DOHH2 (cell line): ENCODE results near the gene ACTR2.

Source experiments
- H3F3A ChIP-seq: fragments of 200-600 bp; sonication (generic), shearing (Covaris generic); 2 replicates; pipeline ENCODE4 v1.6.0; 2016; ENCODE audit warnings: antibody characterized with exemption, mild to moderate bottlenecking; ENCODE audit not compliant: control insufficient read depth, insufficient read depth
- H3K27ac ChIP-seq: fragments of 200-600 bp; sonication (generic); 2 replicates; pipeline ENCODE4 v1.5.1; 2014; ENCODE audit warnings: low read depth, mild to moderate bottlenecking, low read length, moderate library complexity
- H3K27me3 ChIP-seq: fragments of 200-600 bp; sonication (generic); 2 replicates; pipeline ENCODE4 v1.6.1; 2014; ENCODE audit warnings: mild to moderate bottlenecking, low read length, mixed read lengths; ENCODE audit not compliant: control insufficient read depth
- H3K36me3 ChIP-seq: fragments of 200-600 bp; sonication (generic); 2 replicates; pipeline ENCODE4 v1.6.1; 2014; ENCODE audit warnings: mild to moderate bottlenecking, low read length, moderate library complexity, mixed read lengths; ENCODE audit not compliant: control insufficient read depth
- H3K4me1 ChIP-seq: fragments of 200-600 bp; sonication (generic); 2 replicates; pipeline ENCODE4 v1.6.1; 2014; ENCODE audit warnings: mild to moderate bottlenecking, low read length, mixed read lengths; ENCODE audit not compliant: control insufficient read depth
- H3K4me2 ChIP-seq: fragments of 200-600 bp; sonication (generic); 2 replicates; pipeline ENCODE4 v1.6.0; 2014; ENCODE audit warnings: mild to moderate bottlenecking, low read length, moderate library complexity
- H3K4me3 ChIP-seq: fragments of 200-600 bp; sonication (generic); 2 replicates; pipeline ENCODE4 v1.5.1; 2014; ENCODE audit warnings: mild to moderate bottlenecking, low read length, mixed read lengths
- H3K79me2 ChIP-seq: fragments of 200-600 bp; sonication (generic); 2 replicates; pipeline ENCODE4 v1.6.1; 2014; ENCODE audit warnings: mild to moderate bottlenecking, low read length, mixed read lengths; ENCODE audit not compliant: control insufficient read depth
- H3K9me2 ChIP-seq: fragments of 200-600 bp; sonication (generic); replicated peaks from 2 replicates; pipeline ENCODE4 v1.6.1; 2014; ENCODE audit warnings: mild to moderate bottlenecking, low read length, mixed read lengths; ENCODE audit not compliant: control insufficient read depth
- H3K9me3 ChIP-seq: fragments of 200-600 bp; sonication (generic); 2 replicates; pipeline ENCODE4 v1.6.1; 2014; ENCODE audit warnings: antibody characterized with exemption, low read length, mixed read lengths; ENCODE audit not compliant: control insufficient read depth, insufficient read depth
- H4K20me1 ChIP-seq: fragments of 200-600 bp; sonication (generic); 2 replicates; pipeline ENCODE4 v1.6.0; 2014; ENCODE audit warnings: low read depth, mild to moderate bottlenecking, antibody characterized with exemption, low read length, moderate library complexity; ENCODE audit not compliant: control insufficient read depth, insufficient read depth
- EZH2phosphoT487 ChIP-seq: fragments of 200-600 bp; sonication (generic); IDR thresholded peaks from 2 replicates; pipeline ENCODE4 v1.6.1; 2017; ENCODE audit warnings: borderline replicate concordance, mild to moderate bottlenecking, antibody characterized with exemption, low read length, moderate library complexity, mixed read lengths
- TF ChIP-seq, protein P1 (sequence below): fragments of 200-600 bp; sonication (generic); IDR thresholded peaks from one replicate; pipeline ENCODE4 v1.5.1; 2014; ENCODE audit warnings: antibody characterized with exemption, mild to moderate bottlenecking, low read depth, low read length; ENCODE audit not compliant: poor library complexity, severe bottlenecking

ACTR2 gene

DNA sequence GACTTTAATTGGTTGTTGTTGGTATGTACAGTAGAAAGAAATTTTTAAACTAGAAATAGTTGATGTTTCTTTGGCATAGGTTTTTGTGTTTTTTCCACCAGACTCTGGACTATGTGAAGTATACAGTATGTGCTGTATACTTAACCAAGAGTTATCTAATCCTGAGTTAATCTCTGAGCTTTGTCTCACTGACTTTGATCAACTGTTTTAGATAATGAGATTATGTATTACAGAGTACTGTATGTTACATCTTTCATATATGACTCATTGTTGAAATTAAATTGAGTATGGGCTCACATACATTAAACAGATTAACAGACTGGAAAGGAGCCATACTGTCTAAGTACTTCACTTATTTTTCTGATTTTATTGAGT is 38.0 kb downstream of the ACTR2 start:
- H3F3A ChIP-seq, result peaks cover 18% of the 10 kb centered on the region
- H3K36me3 ChIP-seq, result peaks cover 86% of the 10 kb centered on the region
- no peak overlapping the region for H3K4me3 ChIP-seq
- TF ChIP-seq, protein P1, sequence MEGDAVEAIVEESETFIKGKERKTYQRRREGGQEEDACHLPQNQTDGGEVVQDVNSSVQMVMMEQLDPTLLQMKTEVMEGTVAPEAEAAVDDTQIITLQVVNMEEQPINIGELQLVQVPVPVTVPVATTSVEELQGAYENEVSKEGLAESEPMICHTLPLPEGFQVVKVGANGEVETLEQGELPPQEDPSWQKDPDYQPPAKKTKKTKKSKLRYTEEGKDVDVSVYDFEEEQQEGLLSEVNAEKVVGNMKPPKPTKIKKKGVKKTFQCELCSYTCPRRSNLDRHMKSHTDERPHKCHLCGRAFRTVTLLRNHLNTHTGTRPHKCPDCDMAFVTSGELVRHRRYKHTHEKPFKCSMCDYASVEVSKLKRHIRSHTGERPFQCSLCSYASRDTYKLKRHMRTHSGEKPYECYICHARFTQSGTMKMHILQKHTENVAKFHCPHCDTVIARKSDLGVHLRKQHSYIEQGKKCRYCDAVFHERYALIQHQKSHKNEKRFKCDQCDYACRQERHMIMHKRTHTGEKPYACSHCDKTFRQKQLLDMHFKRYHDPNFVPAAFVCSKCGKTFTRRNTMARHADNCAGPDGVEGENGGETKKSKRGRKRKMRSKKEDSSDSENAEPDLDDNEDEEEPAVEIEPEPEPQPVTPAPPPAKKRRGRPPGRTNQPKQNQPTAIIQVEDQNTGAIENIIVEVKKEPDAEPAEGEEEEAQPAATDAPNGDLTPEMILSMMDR, result no peak
- no peak for TF ChIP-seq EZH2phosphoT487
- no peaks in the 10 kb centered on the region for H3K27me3 ChIP-seq
- no peak overlapping the region for H3K27ac ChIP-seq
- no peak overlapping the region for H3K4me2 ChIP-seq
- no peaks in the 10 kb centered on the region for H3K9me3 ChIP-seq
- H3K4me1 ChIP-seq, result peaks cover 3% of the 10 kb centered on the region; the same call in 1 of the 2 replicates
- no peaks in the 10 kb centered on the region for H3K9me2 ChIP-seq
- peaks cover 3% of the 10 kb centered on the region for H4K20me1 ChIP-seq
- peaks cover 14% of the 10 kb centered on the region for H3K79me2 ChIP-seq

DNA sequence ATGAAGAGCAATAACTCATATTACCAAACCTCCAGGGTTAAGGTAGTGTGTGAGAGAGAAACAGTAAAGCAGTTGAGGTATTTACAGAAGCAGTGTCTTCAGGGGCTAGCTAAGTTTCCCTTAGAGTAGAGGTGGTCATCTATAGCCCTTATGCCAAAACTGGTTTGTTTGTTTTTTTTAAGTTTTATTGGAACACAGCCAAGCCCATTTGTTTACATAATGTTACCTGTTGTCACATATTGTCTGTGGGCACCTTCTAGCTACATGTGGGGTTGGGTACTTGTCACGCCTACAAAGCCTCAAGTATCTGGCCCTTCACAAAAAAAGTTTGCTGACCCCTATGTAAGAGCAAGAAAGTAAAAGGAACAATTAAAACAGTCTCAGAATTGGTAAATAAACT is 39.4 kb downstream of the ACTR2 start:
- Histone ChIP-seq H3K79me2 (0 out of 2 replicates have a peak, but pooled peaks cover 6% of the 10 kb centered on the region), H3K27me3 (no peaks in the 10 kb centered on the region), H4K20me1 (peaks cover 3% of the 10 kb centered on the region), H3F3A (peaks cover 15% of the 10 kb centered on the region), H3K9me2 (no peaks in the 10 kb centered on the region), H3K4me1 (peaks cover 3% of the 10 kb centered on the region; the same call in 1 of the 2 replicates), H3K4me3 (no peak overlapping the region), H3K36me3 (peaks cover 85% of the 10 kb centered on the region), H3K9me3 (no peaks in the 10 kb centered on the region), H3K4me2 (no peak overlapping the region), H3K27ac (no peak overlapping the region)
- TF ChIP-seq, protein P1, result no peak
- TF ChIP-seq EZH2phosphoT487, result no peak

DNA sequence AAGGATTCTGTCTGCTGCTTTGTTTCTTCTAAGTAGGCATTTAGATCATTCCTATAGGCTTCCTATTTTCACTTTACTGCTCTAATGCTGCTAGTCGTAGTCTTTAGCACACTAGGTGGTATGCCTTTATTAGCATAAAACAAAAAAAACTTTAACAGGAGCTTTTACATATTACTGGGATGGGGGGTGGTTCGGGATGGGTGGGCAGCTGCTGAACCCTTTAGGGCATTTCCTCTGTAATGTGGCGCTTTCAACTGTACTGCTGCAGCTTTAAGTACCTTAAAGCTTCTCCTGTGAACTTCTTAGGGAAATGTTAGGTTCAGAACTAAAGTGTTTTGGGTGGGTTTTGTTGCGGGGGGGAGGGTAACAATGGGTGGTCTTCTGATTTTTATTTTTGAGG is 41.3 kb downstream of the ACTR2 start:
- Histone ChIP-seq H3K36me3 (peaks cover 84% of the 10 kb centered on the region), H3K27ac (no peak overlapping the region)

More for the DNA sequence above, 41.3 kb downstream of the ACTR2 start:
- Histone ChIP-seq H3K79me2 (0 out of 2 replicates have a peak, but pooled peaks cover 6% of the 10 kb centered on the region), H3K4me2 (no peak overlapping the region), H3K9me3 (no peaks in the 10 kb centered on the region), H3K27me3 (no peaks in the 10 kb centered on the region), H3K9me2 (no peaks in the 10 kb centered on the region), H3K4me3 (no peak overlapping the region), H3F3A (peaks cover 15% of the 10 kb centered on the region), H3K4me1 (peaks cover 3% of the 10 kb centered on the region; the same call in 1 of the 2 replicates), H4K20me1 (peaks cover 3% of the 10 kb centered on the region)
- TF ChIP-seq, protein P1, result no peak
- no peak for TF ChIP-seq EZH2phosphoT487
